Dermis blood vessel endothelial cell (primary cell): ENCODE measurements around the gene OR2AE1. TPM values are rescaled to one million over a fixed set of nuclear protein-coding genes. Genes with fewer than 3 reads are reported as not detected.

Source experiments
- DNase-seq: peaks from one replicate; pipeline ENCODE4 v3.0.0; 2010
- total RNA-seq: library from RNA; depleted of rRNA; stranded (reverse); fragments of >200 nt; gene quantifications from 2 replicates; pipeline ENCODE4 v1.2.3, GENCODE V29; 2014

Gene OR2AE1
- total RNA-seq, 1 donor from 2014 or later, result 0.34 TPM

- no peak for DNase-seq
Observed at GRCh38 chr7:99855236-99855635, 21.6 kb downstream of the OR2AE1 start.

- no peak for DNase-seq
Observed at GRCh38 chr7:99848420-99849216, 28.2 kb downstream of the OR2AE1 start.

GRCh38 chr7:99844328-99844727 lies 32.5 kb downstream of the OR2AE1 start:
- DNase-seq, result no peak

GRCh38 chr7:99843808-99844207 lies 33.0 kb downstream of the OR2AE1 start:
- no peak for DNase-seq

GRCh38 chr7:99842926-99843325 lies 33.9 kb downstream of the OR2AE1 start:
- no peak for DNase-seq

- DNase-seq, result no peak
Observed at GRCh38 chr7:99840136-99840869, 36.5 kb downstream of the OR2AE1 start.

- no peak for DNase-seq
Observed at GRCh38 chr7:99839287-99840021, 37.4 kb downstream of the OR2AE1 start.

- DNase-seq, result no peak
Observed at GRCh38 chr7:99837649-99838361, 39.0 kb downstream of the OR2AE1 start.

GRCh38 chr7:99835189-99835588 lies 41.6 kb downstream of the OR2AE1 start:
- no peak for DNase-seq

GRCh38 chr7:99834382-99834781 lies 42.5 kb downstream of the OR2AE1 start:
- DNase-seq, result no peak

- no peak for DNase-seq
Observed at GRCh38 chr7:99833289-99833877, 43.5 kb downstream of the OR2AE1 start.

GRCh38 chr7:99831595-99831994 lies 45.2 kb downstream of the OR2AE1 start:
- DNase-seq, result no peak

- DNase-seq, result no peak
Observed at GRCh38 chr7:99829524-99830160, 47.2 kb downstream of the OR2AE1 start.

- no peak for DNase-seq
Observed at GRCh38 chr7:99828811-99829210, 48.0 kb downstream of the OR2AE1 start.

GRCh38 chr7:99827040-99827778 lies 49.6 kb downstream of the OR2AE1 start:
- DNase-seq, result no peak

Other genes starting within 250 kb of the OR2AE1 start
- gene CYP3A5, start 197.0 kb downstream of the OR2AE1 start, total RNA-seq, result not detected in 2 replicates
- gene CYP3A7, start 141.8 kb downstream of the OR2AE1 start, total RNA-seq, result not detected in 2 replicates
- gene CYP3A4, start 92.8 kb downstream of the OR2AE1 start, total RNA-seq, result not detected in 2 replicates
- gene CYP3A43, start 49.0 kb downstream of the OR2AE1 start, total RNA-seq, result not detected in 2 replicates
- gene TRIM4, start 42.5 kb upstream of the OR2AE1 start, total RNA-seq, result 29.6 and 30.9 TPM in 2 replicates
- 0.42 and 0.51 TPM in 2 replicates for gene GJC3, start 52.6 kb upstream of the OR2AE1 start, total RNA-seq
- not detected in 2 replicates for gene AZGP1, start 99.0 kb upstream of the OR2AE1 start, total RNA-seq
- 42.6 and 50.9 TPM in 2 replicates for gene ZKSCAN1, start 138.6 kb upstream of the OR2AE1 start, total RNA-seq
- gene ZSCAN21, start 172.7 kb upstream of the OR2AE1 start, total RNA-seq, result 9.9 and 11.2 TPM in 2 replicates
- gene ZNF3, start 204.7 kb upstream of the OR2AE1 start, total RNA-seq, result 34.8 and 37.1 TPM in 2 replicates
- 59.1 and 99.7 TPM in 2 replicates for gene COPS6, start 211.9 kb upstream of the OR2AE1 start, total RNA-seq
- 63.3 and 138 TPM in 2 replicates for gene MCM7, start 224.4 kb upstream of the OR2AE1 start, total RNA-seq
- 16.8 and 24.3 TPM in 2 replicates for gene AP4M1, start 224.6 kb upstream of the OR2AE1 start, total RNA-seq
- gene TAF6, start 242.3 kb upstream of the OR2AE1 start, total RNA-seq, result 37.1 and 78.6 TPM in 2 replicates
- gene CNPY4, start 242.6 kb upstream of the OR2AE1 start, total RNA-seq, result 31.2 and 39.5 TPM in 2 replicates
- gene MBLAC1, start 249.9 kb upstream of the OR2AE1 start, total RNA-seq, result 2.4 and 3.7 TPM in 2 replicates